ENCODE data around the gene ANKRD34B.

ANKRD34B gene

DNA sequence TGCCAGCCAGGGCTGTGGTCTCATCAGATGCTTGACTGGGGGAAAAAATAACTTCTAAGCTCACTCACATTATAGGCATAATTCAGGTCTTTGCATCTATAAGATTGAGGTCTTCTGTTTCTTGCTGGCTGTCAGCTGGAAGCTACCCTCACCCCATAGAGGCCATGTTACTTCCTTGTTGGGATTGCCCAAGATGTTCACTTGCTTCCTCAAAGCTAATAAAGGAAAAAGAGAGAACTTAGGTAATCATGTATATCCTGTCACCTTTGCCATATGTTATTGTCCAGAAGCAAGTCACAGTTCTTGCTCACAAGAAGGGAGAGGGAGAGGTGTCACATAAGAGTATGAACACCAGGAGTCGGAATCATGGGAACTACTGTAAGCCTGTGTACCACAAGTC, 38.7 kb upstream of the ANKRD34B start:
- Histone ChIP-seq H4K8ac (ENCODE audit: low read depth, low read length) (no peak overlapping the region), H2AK5ac (ENCODE audit: low read length) (no peak overlapping the region), H3K27ac (ENCODE audit: low read depth, low read length) (no peak overlapping the region), H3K23ac (ENCODE audit: low read length) (no peak overlapping the region), H3K4me3 (ENCODE audit: low read length) (no peak overlapping the region), H3K9ac (ENCODE audit: low read length) (no peak overlapping the region), H4K5ac (ENCODE audit: low read length) (no peak overlapping the region), H3K27me3 (ENCODE audit: insufficient read depth, low read length, poor library complexity) (no peaks in the 10 kb centered on the region), H3K18ac (ENCODE audit: low read length) (no peak overlapping the region), H2BK5ac (ENCODE audit: low read length) (no peak overlapping the region), H3K36me3 (ENCODE audit: control insufficient read depth, insufficient read depth, low read length) (no peaks in the 10 kb centered on the region), H3K79me2 (ENCODE audit: control insufficient read depth, insufficient read depth, low read length) (no peaks in the 10 kb centered on the region), H3K4ac (ENCODE audit: low read depth, low read length) (no peak overlapping the region), H3K79me1 (ENCODE audit: low read length) (no peaks in the 10 kb centered on the region), H2BK15ac (replicated peaks; ENCODE audit: low read depth) (no peak overlapping the region), H3K4me2 (ENCODE audit: low read length) (no peak overlapping the region), H3K56ac (ENCODE audit: low read length) (no peak overlapping the region), H3K4me1 (ENCODE audit: control insufficient read depth, low read depth, low read length) (no peaks in the 10 kb centered on the region), H2BK120ac (ENCODE audit: low read depth, low read length) (no peak overlapping the region)
- DNase-seq, result no peak
- WGBS (ENCODE audit: extremely low coverage, insufficient coverage, low lambda C conversion rate), result no CpG with 5 or more reads among the region's 1 CpG

DNA sequence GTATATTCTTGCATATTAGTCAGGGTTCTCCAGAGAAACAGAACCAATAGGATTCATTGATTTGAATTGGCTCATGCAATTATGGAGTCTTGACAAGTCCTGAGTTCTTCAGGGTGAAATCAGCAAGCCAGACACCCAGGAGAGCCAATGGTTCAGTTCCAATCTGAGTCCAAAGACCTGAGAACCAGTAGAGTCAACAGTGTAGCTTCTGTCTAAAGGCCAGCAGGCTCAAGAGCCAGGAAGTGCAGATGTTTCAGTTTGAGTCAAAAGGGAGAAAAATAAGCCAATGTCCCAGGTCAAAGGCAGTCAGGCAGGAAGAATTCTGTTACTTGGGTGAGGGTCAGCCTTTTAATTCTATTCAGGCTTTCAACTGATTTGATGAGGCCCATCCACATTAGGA, 37.8 kb upstream of the ANKRD34B start:
- Histone ChIP-seq H4K8ac (ENCODE audit: low read depth, low read length) (no peak overlapping the region), H3K79me1 (ENCODE audit: low read length) (no peaks in the 10 kb centered on the region), H3K4me2 (ENCODE audit: low read length) (no peak overlapping the region), H3K4ac (ENCODE audit: low read depth, low read length) (no peak overlapping the region), H3K56ac (ENCODE audit: low read length) (no peak overlapping the region), H2BK120ac (ENCODE audit: low read depth, low read length) (no peak overlapping the region), H3K4me1 (ENCODE audit: control insufficient read depth, low read depth, low read length) (no peaks in the 10 kb centered on the region), H3K9ac (ENCODE audit: low read length) (no peak overlapping the region), H4K5ac (ENCODE audit: low read length) (no peak overlapping the region), H3K4me3 (ENCODE audit: low read length) (no peak overlapping the region), H3K27ac (ENCODE audit: low read depth, low read length) (no peak overlapping the region), H2BK5ac (ENCODE audit: low read length) (no peak overlapping the region), H3K18ac (ENCODE audit: low read length) (no peak overlapping the region), H3K27me3 (ENCODE audit: insufficient read depth, low read length, poor library complexity) (no peaks in the 10 kb centered on the region), H2BK15ac (replicated peaks; ENCODE audit: low read depth) (no peak overlapping the region), H2AK5ac (ENCODE audit: low read length) (no peak overlapping the region), H3K36me3 (ENCODE audit: control insufficient read depth, insufficient read depth, low read length) (no peaks in the 10 kb centered on the region), H3K79me2 (ENCODE audit: control insufficient read depth, insufficient read depth, low read length) (no peaks in the 10 kb centered on the region), H3K23ac (ENCODE audit: low read length) (no peak overlapping the region)
- DNase-seq, result no peak

DNA sequence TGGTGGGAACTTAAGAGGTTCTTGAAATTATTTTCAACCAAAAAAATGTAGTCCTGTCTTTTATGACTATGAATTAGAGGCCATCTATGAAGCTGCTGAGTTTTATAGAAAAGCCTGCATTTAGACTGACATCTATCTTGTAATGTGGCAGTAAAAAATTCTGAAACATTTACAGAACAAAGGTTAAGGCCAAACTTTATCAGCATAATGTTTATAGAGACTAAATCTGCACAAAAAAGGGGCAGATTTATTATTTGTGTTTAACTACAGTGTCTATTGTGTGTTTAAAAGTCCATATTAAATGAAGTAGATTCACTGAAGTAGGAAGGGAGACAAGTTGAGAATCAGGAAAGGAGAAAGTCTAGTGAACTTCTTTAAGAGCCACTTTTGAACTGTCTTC, 37.3 kb upstream of the ANKRD34B start:
- H3K18ac ChIP-seq (ENCODE audit: low read length), result no peak overlapping the region
- no peak overlapping the region for H3K23ac ChIP-seq (ENCODE audit: low read length)
- no peak overlapping the region for H3K4me3 ChIP-seq (ENCODE audit: low read length)
- no peak overlapping the region for H4K5ac ChIP-seq (ENCODE audit: low read length)
- H3K4me1 ChIP-seq (ENCODE audit: control insufficient read depth, low read depth, low read length), result no peaks in the 10 kb centered on the region
- no peak overlapping the region for H2BK5ac ChIP-seq (ENCODE audit: low read length)
- no peak overlapping the region for H4K8ac ChIP-seq (ENCODE audit: low read depth, low read length)
- no peaks in the 10 kb centered on the region for H3K79me1 ChIP-seq (ENCODE audit: low read length)
- no peak for DNase-seq
- H3K4me2 ChIP-seq (ENCODE audit: low read length), result no peak overlapping the region
- no peaks in the 10 kb centered on the region for H3K79me2 ChIP-seq (ENCODE audit: control insufficient read depth, insufficient read depth, low read length)
- H3K56ac ChIP-seq (ENCODE audit: low read length), result no peak overlapping the region
- no peak overlapping the region for H2BK15ac ChIP-seq (replicated peaks; ENCODE audit: low read depth)
- H2AK5ac ChIP-seq (ENCODE audit: low read length), result no peak overlapping the region
- no peak overlapping the region for H3K9ac ChIP-seq (ENCODE audit: low read length)
- H3K27me3 ChIP-seq (ENCODE audit: insufficient read depth, low read length, poor library complexity), result no peaks in the 10 kb centered on the region
- no peak overlapping the region for H2BK120ac ChIP-seq (ENCODE audit: low read depth, low read length)
- H3K27ac ChIP-seq (ENCODE audit: low read depth, low read length), result no peak overlapping the region
- H3K4ac ChIP-seq (ENCODE audit: low read depth, low read length), result no peak overlapping the region
- no peaks in the 10 kb centered on the region for H3K36me3 ChIP-seq (ENCODE audit: control insufficient read depth, insufficient read depth, low read length)

DNA sequence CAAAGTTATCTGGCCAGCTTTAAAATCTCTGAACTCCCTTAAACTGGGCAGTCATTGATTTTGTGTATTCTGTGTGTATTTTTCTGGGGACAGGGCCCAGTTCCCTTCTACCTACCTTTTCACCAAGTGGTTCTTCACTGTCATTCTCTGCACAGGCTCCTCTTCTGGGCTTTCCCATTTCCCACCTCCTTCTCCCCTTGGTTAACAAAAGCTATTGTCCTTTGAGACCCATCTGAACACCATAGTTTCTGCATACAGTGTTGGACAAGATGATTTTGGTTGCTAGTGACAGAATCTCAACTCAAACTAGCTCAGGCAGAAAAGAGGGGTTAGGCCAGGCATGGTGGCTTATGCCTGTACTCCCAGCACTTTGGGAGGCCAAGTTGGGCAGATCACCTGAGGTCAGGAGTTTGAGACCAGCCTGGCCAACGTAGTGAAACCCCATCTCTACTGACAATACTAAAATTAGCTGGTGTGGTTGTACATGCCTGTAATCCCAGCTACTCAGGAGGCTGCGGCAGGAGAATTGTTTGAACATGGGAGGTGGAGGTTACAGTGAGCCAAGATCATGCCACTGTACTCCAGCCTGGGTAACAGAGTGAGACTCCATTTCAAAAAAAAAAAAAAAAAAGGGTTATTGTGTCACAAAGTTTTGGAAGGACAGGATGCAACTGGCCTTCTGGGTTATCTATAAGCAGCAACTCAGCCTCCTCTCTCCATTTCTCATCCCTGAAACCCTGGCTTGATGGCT, 31.0 kb upstream of the ANKRD34B start:
- H2AK5ac ChIP-seq (ENCODE audit: low read length), result no peak overlapping the region
- H3K4ac ChIP-seq (ENCODE audit: low read depth, low read length), result no peak overlapping the region
- no peak for DNase-seq
- H3K79me2 ChIP-seq (ENCODE audit: control insufficient read depth, insufficient read depth, low read length), result no peaks in the 10 kb centered on the region
- H2BK15ac ChIP-seq (replicated peaks; ENCODE audit: low read depth), result no peak overlapping the region
- no peak overlapping the region for H3K27ac ChIP-seq (ENCODE audit: low read depth, low read length)
- H3K79me1 ChIP-seq (ENCODE audit: low read length), result no peaks in the 10 kb centered on the region
- H2BK5ac ChIP-seq (ENCODE audit: low read length), result no peak overlapping the region
- no peak overlapping the region for H3K18ac ChIP-seq (ENCODE audit: low read length)
- no CpG with 5 or more reads among the region's 2 CpGs for WGBS (ENCODE audit: extremely low coverage, insufficient coverage, low lambda C conversion rate)
- H3K9ac ChIP-seq (ENCODE audit: low read length), result no peak overlapping the region
- H3K27me3 ChIP-seq (ENCODE audit: insufficient read depth, low read length, poor library complexity), result no peaks in the 10 kb centered on the region
- no peak overlapping the region for H3K4me3 ChIP-seq (ENCODE audit: low read length)
- no peak overlapping the region for H3K56ac ChIP-seq (ENCODE audit: low read length)
- no peak overlapping the region for H2BK120ac ChIP-seq (ENCODE audit: low read depth, low read length)
- H3K23ac ChIP-seq (ENCODE audit: low read length), result no peak overlapping the region
- no peak overlapping the region for H4K5ac ChIP-seq (ENCODE audit: low read length)
- H4K8ac ChIP-seq (ENCODE audit: low read depth, low read length), result no peak overlapping the region
- H3K4me2 ChIP-seq (ENCODE audit: low read length), result no peak overlapping the region
- no peaks in the 10 kb centered on the region for H3K36me3 ChIP-seq (ENCODE audit: control insufficient read depth, insufficient read depth, low read length)
- H3K4me1 ChIP-seq (ENCODE audit: control insufficient read depth, low read depth, low read length), result no peaks in the 10 kb centered on the region

DNA sequence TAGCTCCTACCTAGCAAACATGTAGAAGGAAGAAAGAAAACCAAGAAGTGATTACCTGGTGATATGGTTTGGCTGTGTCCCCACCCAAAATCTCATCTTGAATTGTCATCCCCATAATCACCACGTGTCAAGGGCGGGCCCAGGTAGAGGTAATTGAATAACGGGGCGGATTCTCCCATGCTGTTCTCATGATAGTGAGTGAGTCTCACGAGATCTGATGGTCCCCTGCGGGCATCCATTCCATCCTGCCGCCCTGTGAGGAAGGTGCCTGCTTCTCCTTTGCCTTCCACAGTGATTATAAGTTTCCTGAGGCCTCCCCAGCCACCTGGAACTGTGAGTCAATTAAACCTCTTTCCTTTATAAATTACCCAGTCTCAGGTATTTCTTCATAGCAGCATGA, 27.4 kb upstream of the ANKRD34B start:
- no peak overlapping the region for H2BK120ac ChIP-seq (ENCODE audit: low read depth, low read length)

DNA sequence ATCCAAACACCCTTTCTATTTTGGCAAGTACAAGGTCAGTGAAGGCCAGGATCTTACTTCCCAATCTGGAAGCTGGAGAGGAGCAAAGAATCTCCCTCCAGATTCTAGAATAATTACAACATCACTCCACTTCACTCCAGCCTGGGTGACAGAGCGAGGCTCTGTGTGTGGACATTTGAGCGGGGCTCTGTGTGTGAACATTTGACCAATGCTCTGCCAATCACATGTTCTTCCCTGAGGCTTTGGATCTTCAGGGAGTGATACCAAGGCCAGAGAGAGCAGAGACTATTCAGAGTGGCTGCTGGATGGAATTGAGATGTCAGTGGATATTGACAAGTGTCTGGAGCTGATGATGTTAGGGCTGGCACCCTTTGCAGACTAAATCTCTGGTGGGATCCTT, 24.7 kb upstream of the ANKRD34B start:
- Histone ChIP-seq H3K79me2 (ENCODE audit: control insufficient read depth, insufficient read depth, low read length) (no peaks in the 10 kb centered on the region), H4K5ac (ENCODE audit: low read length) (no peak overlapping the region), H3K4me1 (ENCODE audit: control insufficient read depth, low read depth, low read length) (no peaks in the 10 kb centered on the region), H3K4ac (ENCODE audit: low read depth, low read length) (no peak overlapping the region), H3K27ac (ENCODE audit: low read depth, low read length) (no peak overlapping the region), H3K18ac (ENCODE audit: low read length) (no peak overlapping the region), H2BK15ac (replicated peaks; ENCODE audit: low read depth) (no peak overlapping the region), H3K79me1 (ENCODE audit: low read length) (no peaks in the 10 kb centered on the region), H3K27me3 (ENCODE audit: insufficient read depth, low read length, poor library complexity) (no peaks in the 10 kb centered on the region), H3K23ac (ENCODE audit: low read length) (no peak overlapping the region), H3K9ac (ENCODE audit: low read length) (no peak overlapping the region), H3K4me3 (ENCODE audit: low read length) (no peak overlapping the region), H3K36me3 (ENCODE audit: control insufficient read depth, insufficient read depth, low read length) (no peaks in the 10 kb centered on the region), H2BK5ac (ENCODE audit: low read length) (no peak overlapping the region), H3K56ac (ENCODE audit: low read length) (no peak overlapping the region), H4K8ac (ENCODE audit: low read depth, low read length) (no peak overlapping the region), H3K4me2 (ENCODE audit: low read length) (no peak overlapping the region), H2AK5ac (ENCODE audit: low read length) (no peak overlapping the region), H2BK120ac (ENCODE audit: low read depth, low read length) (no peak overlapping the region)
- no CpG with 5 or more reads among the region's 2 CpGs for WGBS (ENCODE audit: extremely low coverage, insufficient coverage, low lambda C conversion rate)
- DNase-seq, result no peak

More for the DNA sequence above, 27.4 kb upstream of the ANKRD34B start:
- Histone ChIP-seq H3K79me2 (ENCODE audit: control insufficient read depth, insufficient read depth, low read length) (no peaks in the 10 kb centered on the region), H3K4me1 (ENCODE audit: control insufficient read depth, low read depth, low read length) (no peaks in the 10 kb centered on the region), H2AK5ac (ENCODE audit: low read length) (no peak overlapping the region), H3K56ac (ENCODE audit: low read length) (no peak overlapping the region), H3K36me3 (ENCODE audit: control insufficient read depth, insufficient read depth, low read length) (no peaks in the 10 kb centered on the region), H3K4me3 (ENCODE audit: low read length) (no peak overlapping the region), H4K5ac (ENCODE audit: low read length) (no peak overlapping the region), H3K23ac (ENCODE audit: low read length) (no peak overlapping the region), H4K8ac (ENCODE audit: low read depth, low read length) (no peak overlapping the region), H3K9ac (ENCODE audit: low read length) (no peak overlapping the region), H3K27ac (ENCODE audit: low read depth, low read length) (no peak overlapping the region), H3K79me1 (ENCODE audit: low read length) (no peaks in the 10 kb centered on the region), H3K18ac (ENCODE audit: low read length) (no peak overlapping the region), H3K4me2 (ENCODE audit: low read length) (no peak overlapping the region), H3K4ac (ENCODE audit: low read depth, low read length) (no peak overlapping the region), H3K27me3 (ENCODE audit: insufficient read depth, low read length, poor library complexity) (no peaks in the 10 kb centered on the region), H2BK5ac (ENCODE audit: low read length) (no peak overlapping the region), H2BK15ac (replicated peaks; ENCODE audit: low read depth) (no peak overlapping the region)
- DNase-seq, result peak; percentile 22
- no CpG with 5 or more reads among the region's 7 CpGs for whole genome bisulfite sequencing (ENCODE audit: extremely low coverage, insufficient coverage, low lambda C conversion rate)

Measured in mesendoderm (in vitro differentiated cells).